HCT116 (cell line): Measurements from ENCODE around the gene GPA33. TPM values are rescaled to one million over a fixed set of nuclear protein-coding genes. Genes with fewer than 3 reads are reported as not detected.
A peak's percentile ranks its signal among the peaks of the same experiment; 100 is the strongest.

ENCODE experiments used
- ATAC-seq: fragments of 200-7000 bp; cut with Tn5 transposase; 2 replicates; pipeline ENCODE4 v1.9.1; 2020; ENCODE audit warnings: mild to moderate bottlenecking, moderate library complexity
- BruUV-seq: library from RNA; stranded (reverse); fragments of 400-500 nt; replicated peaks from 2 replicates; lab custom pipeline; 2021; lab: Mats Ljungman, UMichigan
- CTCF ChIA-PET: fragments of 300-600 bp; sonication (Branson Sonifier 250); formaldehyde crosslinking; loops from one replicate; lab custom pipeline; 2021; ENCODE audit warnings: antibody characterized with exemption; lab: Charles Lee
- POLR2A ChIA-PET: fragments of 300-600, 350-600 bp; sonication (Branson Sonifier 250); formaldehyde crosslinking; loops from one replicate; lab custom pipeline; 2021; ENCODE audit warnings: antibody characterized with exemption; lab: Charles Lee
- RAD21 ChIA-PET, 2 experiments: fragments of 300-600 bp; sonication (Branson Sonifier 250); formaldehyde crosslinking; loops; one replicate each; lab custom pipeline; 2023; ENCODE audit warnings: low total read pairs in 2 of 2; ENCODE audit not compliant: uncharacterized antibody in 2 of 2, unreplicated experiment in 2 of 2, low non-redundant PET in 1 of 2; lab: Charles Lee
- DNase-seq: peaks from one replicate; pipeline ENCODE4 v3.0.0-alpha.2; 2010; ENCODE audit warnings: low read depth, low spot score
- H2AFZ ChIP-seq: fragments of 200-600 bp; shearing (Covaris generic), sonication (generic); 2 replicates; pipeline ENCODE4 v1.6.1; 2017; ENCODE audit warnings: low read depth, mixed run types, mixed read lengths, antibody characterized with exemption, low read length; ENCODE audit not compliant: poor library complexity, severe bottlenecking
- H3K27ac ChIP-seq: 2 replicates; pipeline ENCODE4 v1.5.1; 2012; ENCODE audit warnings: low read depth, low read length
- H3K27me3 ChIP-seq: fragments of 200-600 bp; sonication (generic); 2 replicates; pipeline ENCODE4 v1.6.1; 2016; ENCODE audit warnings: mixed run types, low read length, mixed read lengths; ENCODE audit not compliant: insufficient read depth
- H3K36me3 ChIP-seq, 2 experiments: fragments of 200-500 bp in 1 of 2; fragments of 200-600 bp in 1 of 2; sonication (Bioruptor generic) in 1 of 2; sonication (generic) in 1 of 2; 2 replicates each; pipeline versions ENCODE4 v1.5.1 to v1.6.1; 2014 to 2016; ENCODE audit warnings: low read length in 2 of 2, inconsistent platforms in 1 of 2, mixed read lengths in 1 of 2, mixed run types in 1 of 2; ENCODE audit not compliant: insufficient read depth in 2 of 2, control insufficient read depth in 1 of 2
- H3K4me1 ChIP-seq, 2 experiments: fragments of 200-600 bp in 1 of 2; sonication (generic) in 1 of 2; 2 replicates each; pipeline versions ENCODE4 v1.5.1 to v1.6.1; 2012 to 2017; ENCODE audit warnings: low read length in 2 of 2, inconsistent platforms in 1 of 2, mild to moderate bottlenecking in 1 of 2, mixed read lengths in 1 of 2, mixed run types in 1 of 2, moderate library complexity in 1 of 2; ENCODE audit not compliant: insufficient read depth in 2 of 2, control insufficient read depth in 1 of 2
- H3K4me2 ChIP-seq: fragments of 200-600 bp; sonication (generic); 2 replicates; pipeline ENCODE4 v1.6.1; 2017; ENCODE audit warnings: mixed run types, low read length, mixed read lengths
- H3K4me3 ChIP-seq, 2 experiments: fragments of 200-600 bp in 1 of 2; sonication (generic) in 1 of 2; replicated peaks in 1 of 2; 2 replicates each; pipeline ENCODE4 v1.5.1; 2011 to 2016; ENCODE audit warnings: low read length in 2 of 2, control low read depth in 1 of 2, low read depth in 1 of 2, mild to moderate bottlenecking in 1 of 2, mixed read lengths in 1 of 2, mixed run types in 1 of 2
- H3K79me2 ChIP-seq: fragments of 200-600 bp; sonication (generic); 2 replicates; pipeline ENCODE4 v1.6.1; 2017; ENCODE audit warnings: mild to moderate bottlenecking, mixed run types, low read length, moderate library complexity, mixed read lengths; ENCODE audit not compliant: insufficient read depth
- H3K9ac ChIP-seq: fragments of 200-600 bp; sonication (generic); 2 replicates; pipeline ENCODE4 v1.6.1; 2016; ENCODE audit warnings: low read length, mixed read lengths
- H3K9me2 ChIP-seq: fragments of 200-600 bp; sonication (generic), shearing (Covaris generic); 2 replicates; pipeline ENCODE4 v1.6.1; 2017; ENCODE audit warnings: mixed run types, mild to moderate bottlenecking, moderate library complexity; ENCODE audit not compliant: insufficient read depth
- H3K9me3 ChIP-seq, 2 experiments: fragments of 200-500 bp in 1 of 2; fragments of 200-600 bp in 1 of 2; sonication (Bioruptor generic) in 1 of 2; sonication (generic) in 1 of 2; 2 replicates each; pipeline ENCODE4 v1.6.1; 2014 to 2017; ENCODE audit warnings: low read length in 2 of 2, mixed read lengths in 2 of 2, inconsistent platforms in 1 of 2, low read depth in 1 of 2, mild to moderate bottlenecking in 1 of 2, mixed run types in 1 of 2, moderate library complexity in 1 of 2; ENCODE audit not compliant: control insufficient read depth in 1 of 2, insufficient read depth in 1 of 2
- H4K20me1 ChIP-seq: fragments of 200-600 bp; sonication (generic), shearing (Covaris generic); 2 replicates; pipeline ENCODE4 v1.6.1; 2017; ENCODE audit warnings: mixed run types, mild to moderate bottlenecking, moderate library complexity; ENCODE audit not compliant: insufficient read depth
- CTCF ChIP-seq, 3 experiments: fragments of 200-600 bp in 1 of 3; sonication (generic) in 1 of 3; IDR thresholded peaks in 2 of 3; conservative IDR thresholded peaks in 1 of 3; 2 replicates each; pipeline ENCODE4 v1.5.1; 2012 to 2017; ENCODE audit warnings: low read depth in 2 of 3, low read length in 2 of 3, antibody characterized with exemption in 1 of 3, borderline replicate concordance in 1 of 3, control low read depth in 1 of 3, mild to moderate bottlenecking in 1 of 3, mixed read lengths in 1 of 3, mixed run types in 1 of 3, moderate library complexity in 1 of 3; ENCODE audit not compliant: insufficient read depth in 1 of 3
- RAD21 ChIP-seq: IDR thresholded peaks from 2 replicates; pipeline ENCODE4 v1.6.1; 2012; ENCODE audit warnings: low read depth, mild to moderate bottlenecking
- TCF7L2 ChIP-seq: IDR thresholded peaks from 2 replicates; pipeline ENCODE4 v1.7.0; 2011; ENCODE audit warnings: borderline replicate concordance, inconsistent platforms; ENCODE audit not compliant: insufficient read depth, insufficient read length; ENCODE audit errors: extremely low read depth
- YY1 ChIP-seq: IDR thresholded peaks from 2 replicates; pipeline ENCODE4 v1.6.1; 2011; ENCODE audit warnings: low read length, low read depth, moderate library complexity, mild to moderate bottlenecking; ENCODE audit not compliant: insufficient replicate concordance; ENCODE audit errors: extremely low read depth
- intact Hi-C: fragments of 100-400 bp; cut with micrococcal nuclease; formaldehyde crosslinking; loops from 2 replicates; pipeline ENCODE4 v1.10.0; 2022
- total RNA-seq: library from RNA; stranded (reverse); gene quantifications from one replicate; pipeline ENCODE4 v1.2.1, GENCODE V29; 2021; ENCODE audit not compliant: unreplicated experiment

Gene GPA33
- total RNA-seq, 1 experiment from 2014 or later: 0.22 TPM

GRCh38 chr1:167128261-167129227 is 38.4 kb upstream of the GPA33 start:
- BruUV-seq: no TSS peak
- no peaks in the 10 kb centered on the region for H4K20me1 ChIP-seq
- no peak overlapping the region for H3K4me3 ChIP-seq
- no peaks in the 10 kb centered on the region for H3K36me3 ChIP-seq
- intact Hi-C loops: loop anchor here (1.0 kb wide), 1 partner anchor 61 kb away; no protein-coding TSS in a partner anchor
- ChIA-PET CTCF (no interaction called here), RAD21 (no interaction called here)
- H3K4me1 ChIP-seq: no peaks in the 10 kb centered on the region
- TF ChIP-seq RAD21 (peak; percentile 44; the same call in 1 of the 2 replicates), YY1 (no peak), CTCF (IDR thresholded peaks at IDR 0.05 in 2 of 3, conservative IDR thresholded peaks at IDR 0.05 in 1 of 3; ENCODE audit: borderline replicate concordance in 1 of 3, insufficient read depth in 1 of 3, low read depth in 2 of 3, low read length in 2 of 3) (peak in 2 of 3 experiments; percentile 17 to 23; a peak in 1 of 6 replicates), TCF7L2 (no peak)
- TF ChIP-seq, all 23 proteins: peak for 2
- Histone ChIP-seq H3K9ac (no peak overlapping the region), H3K4me2 (no peak overlapping the region), H3K27ac (no peak overlapping the region), H2AFZ (no peak overlapping the region), H3K27me3 (peaks cover 6% of the 10 kb centered on the region; the same call in 1 of the 2 replicates), H3K9me2 (no peaks in the 10 kb centered on the region), H3K79me2 (no peaks in the 10 kb centered on the region), H3K9me3 (no peaks in the 10 kb centered on the region)
- DNase-seq (no peak), ATAC-seq (no peak)
- POLR2A ChIA-PET: no interaction called here
